Breast epithelium (tissue), 3 donors: ENCODE data around the gene DST.

Experiments used
- CTCF ChIP-seq, 3 donors: fragments of 450-650 bp; IDR thresholded peaks; one replicate each; pipeline ENCODE4 v1.5.1; 2016 to 2017; ENCODE audit warnings: antibody characterized with exemption in 3 of 3, mild to moderate bottlenecking in 3 of 3, moderate library complexity in 3 of 3
- POLR2A ChIP-seq: fragments of 450-650 bp; IDR thresholded peaks from one replicate; pipeline ENCODE4 v1.6.1; 2016; ENCODE audit warnings: antibody characterized with exemption, mild to moderate bottlenecking, moderate library complexity
- POLR2AphosphoS5 ChIP-seq, 3 donors: sonication (generic); formaldehyde crosslinking; IDR thresholded peaks; one replicate each; pipeline ENCODE4 v1.6.1; 2017; ENCODE audit warnings: antibody characterized with exemption in 3 of 3

- no peak for TF ChIP-seq CTCF (IDR thresholded peaks at IDR 0.05)
- TF ChIP-seq POLR2AphosphoS5 (IDR thresholded peaks at IDR 0.05) = no peak
- TF ChIP-seq POLR2A = no peak
These were observed 179.2 kb downstream of the DST start for GRCh38 chr6:56463443-56463842.
